HUDEP-2 (cell line): ENCODE data around the gene GLIS1.
A peak's percentile ranks its signal among the peaks of the same experiment; 100 is the strongest.

ENCODE experiments used
- DNase-seq, 76 experiments: peaks; one replicate each; lab custom pipeline; 2025; ENCODE audit not compliant: unreplicated experiment in 76 of 76; lab: John Stamatoyannopoulos, UW

Gene GLIS1

GRCh38 chr1:53600561-53600960, 138.4 kb downstream of the GLIS1 start:
- DNase-seq = no peak

GRCh38 chr1:53600001-53600400, 139.0 kb downstream of the GLIS1 start:
- DNase-seq = no peak

GRCh38 chr1:53599481-53599880, 139.5 kb downstream of the GLIS1 start:
- DNase-seq = no peak

GRCh38 chr1:53598966-53599365, 140.0 kb downstream of the GLIS1 start:
- DNase-seq = no peak

- DNase-seq = no peak
Measured at GRCh38 chr1:53595906-53596305, 143.1 kb downstream of the GLIS1 start.

GRCh38 chr1:53594391-53595180, 144.4 kb downstream of the GLIS1 start:
- DNase-seq = no peak

- DNase-seq = peak in 29 of 76 experiments; percentile 2 to 59 (median 20)
Measured at GRCh38 chr1:53593758-53594380, 145.1 kb downstream of the GLIS1 start.

GRCh38 chr1:53592985-53593757, 145.8 kb downstream of the GLIS1 start:
- no peak for DNase-seq

GRCh38 chr1:53592521-53592982, 146.4 kb downstream of the GLIS1 start:
- no peak for DNase-seq

- no peak for DNase-seq
Measured at GRCh38 chr1:53591924-53592323, 147.0 kb downstream of the GLIS1 start.

- DNase-seq = no peak
Measured at GRCh38 chr1:53590531-53591515, 148.1 kb downstream of the GLIS1 start.

- DNase-seq = no peak
Measured at GRCh38 chr1:53590104-53590503, 148.9 kb downstream of the GLIS1 start.

- DNase-seq = no peak
Measured at GRCh38 chr1:53589043-53589887, 149.7 kb downstream of the GLIS1 start.

GRCh38 chr1:53588053-53588779, 150.7 kb downstream of the GLIS1 start:
- no peak for DNase-seq

GRCh38 chr1:53587252-53587988, 151.5 kb downstream of the GLIS1 start:
- no peak for DNase-seq

GRCh38 chr1:53586765-53587164, 152.2 kb downstream of the GLIS1 start:
- DNase-seq = no peak

- no peak for DNase-seq
Measured at GRCh38 chr1:53585565-53585964, 153.4 kb downstream of the GLIS1 start.

GRCh38 chr1:53585129-53585528, 153.8 kb downstream of the GLIS1 start:
- no peak for DNase-seq
